Measurements from ENCODE around the gene RIT1. TPM values are rescaled to one million over a fixed set of nuclear protein-coding genes. Genes with fewer than 3 reads are reported as not detected.

Gene RIT1
- total and polyA plus RNA-seq, 2 donors (not counting 3 experiments of a cell fraction or from before 2014, with no cell fraction given), result 46.4 to 65.5 TPM

- H4K20me1 ChIP-seq (replicated peaks; ENCODE audit: control insufficient read depth, extremely low read depth, insufficient read depth, low read length), result no peaks in the 10 kb centered on the region
- no TSS peak for BruUV-seq (replicated peaks)
- dilution Hi-C loops (cut with MboI; ENCODE audit: extremely low pct_ligation_motif_present, low sequenced_read_pairs), result no loop called here
- H3K9me3 ChIP-seq (replicated peaks; ENCODE audit: control insufficient read depth, insufficient read depth, low read length), result no peaks in the 10 kb centered on the region
- ChIA-PET POLR2A (interaction anchor here (1.4 kb wide), 1 partner anchor 16 kb away, joined by 3 read pairs; no protein-coding TSS in a partner anchor), CTCF (interaction anchor here (0.9 to 1.1 kb wide), 3 partner anchors 13 to 80 kb away, joined by 4 to 7 read pairs (median 4); no protein-coding TSS in a partner anchor)
- H3K36me3 ChIP-seq (ENCODE audit: control insufficient read depth in 2 of 2, extremely low read depth in 1 of 2, insufficient read depth in 2 of 2, low read length in 2 of 2), result peaks cover 13 to 20% of the 10 kb centered on the region in 2 experiments
- H2AFZ ChIP-seq (ENCODE audit: low read depth, low read length), result no peak overlapping the region
- DNase-seq (ENCODE audit: low read depth, low spot score) (peak; percentile 52), FAIRE-seq (peak; percentile 79)
- no peaks in the 10 kb centered on the region for H3K27me3 ChIP-seq (ENCODE audit: control insufficient read depth in 2 of 2, insufficient read depth in 2 of 2, low read length in 2 of 2)
- peak overlapping the region in 2 of 3 experiments; percentile 67 to 85 for H3K4me3 ChIP-seq (replicated peaks in 1 of 3; ENCODE audit: insufficient read depth in 1 of 3, low read depth in 1 of 3, low read length in 3 of 3)
- H3K79me2 ChIP-seq (ENCODE audit: control insufficient read depth, insufficient read depth, low read length), result peaks cover 20% of the 10 kb centered on the region
- peak overlapping the region; percentile 93 for H3K4me2 ChIP-seq (ENCODE audit: insufficient read depth, low read length)
- H3K4me1 ChIP-seq (ENCODE audit: control insufficient read depth, extremely low read depth, insufficient read depth, low read length), result peaks cover 13% of the 10 kb centered on the region
- H3K9ac ChIP-seq (replicated peaks; ENCODE audit: extremely low read depth, insufficient read depth, low read length), result peak overlapping the region; percentile 74
- TF ChIP-seq FOS (IDR thresholded peaks at IDR 0.05; ENCODE audit: borderline replicate concordance, insufficient read depth, low read length), result peak; percentile 25
- peak; percentile 36 for TF ChIP-seq POLR2A (IDR thresholded peaks at IDR 0.05; ENCODE audit: low read depth, low read length)
- no peak for TF ChIP-seq EZH2 (IDR thresholded peaks at IDR 0.05; ENCODE audit: borderline replicate concordance, low read depth, low read length, severe bottlenecking)
- peak overlapping the region; percentile 69 for H3K27ac ChIP-seq (ENCODE audit: insufficient read depth, low read depth, low read length)
- intact Hi-C loops (cut with micrococcal nuclease), result loop anchor here (1.0 kb wide), 1 partner anchor 51 kb away; the partner anchor contains the start of gene SYT11
- H3K9me1 ChIP-seq (replicated peaks; ENCODE audit: control insufficient read depth, extremely low read depth, insufficient read depth, low read length), result no peaks in the 10 kb centered on the region
Observed at GRCh38 chr1:155909894-155910293, 1.3 kb downstream of the RIT1 start.

- Histone ChIP-seq H3K9me3 (replicated peaks; ENCODE audit: control insufficient read depth, insufficient read depth, low read length) (no peaks in the 10 kb centered on the region), H3K4me2 (ENCODE audit: insufficient read depth, low read length) (no peak overlapping the region), H3K9me1 (replicated peaks; ENCODE audit: control insufficient read depth, extremely low read depth, insufficient read depth, low read length) (no peaks in the 10 kb centered on the region), H3K79me2 (ENCODE audit: control insufficient read depth, insufficient read depth, low read length) (peaks cover 11% of the 10 kb centered on the region), H3K36me3 (ENCODE audit: control insufficient read depth in 2 of 2, extremely low read depth in 1 of 2, insufficient read depth in 2 of 2, low read length in 2 of 2) (peaks cover 29 to 34% of the 10 kb centered on the region in 2 experiments), H3K9ac (replicated peaks; ENCODE audit: extremely low read depth, insufficient read depth, low read length) (no peak overlapping the region), H2AFZ (ENCODE audit: low read depth, low read length) (no peak overlapping the region), H3K27me3 (ENCODE audit: control insufficient read depth in 2 of 2, insufficient read depth in 2 of 2, low read length in 2 of 2) (no peaks in the 10 kb centered on the region), H3K4me1 (ENCODE audit: control insufficient read depth, extremely low read depth, insufficient read depth, low read length) (peaks cover under 1% of the 10 kb centered on the region), H4K20me1 (replicated peaks; ENCODE audit: control insufficient read depth, extremely low read depth, insufficient read depth, low read length) (no peaks in the 10 kb centered on the region), H3K4me3 (replicated peaks in 1 of 3; ENCODE audit: insufficient read depth in 1 of 3, low read depth in 1 of 3, low read length in 3 of 3) (no peak overlapping the region), H3K27ac (ENCODE audit: insufficient read depth, low read depth, low read length) (no peak overlapping the region)
- no peak for DNase-seq (ENCODE audit: low read depth, low spot score)
- ChIA-PET CTCF (interaction anchor here (1.2 kb wide), 1 partner anchor 85 kb away, joined by 4 read pairs; no protein-coding TSS in a partner anchor), POLR2A (no interaction called here)
- no TSS peak for BruUV-seq (replicated peaks)
- dilution Hi-C loops (cut with MboI; ENCODE audit: extremely low pct_ligation_motif_present, low sequenced_read_pairs) (no loop called here), intact Hi-C loops (cut with micrococcal nuclease) (no loop called here)
- TF ChIP-seq FOS (IDR thresholded peaks at IDR 0.05; ENCODE audit: borderline replicate concordance, insufficient read depth, low read length) (no peak), MAX (IDR thresholded peaks at IDR 0.05; ENCODE audit: insufficient read depth, insufficient read length) (no peak), CTCF (IDR thresholded peaks at IDR 0.05; ENCODE audit: extremely low read depth in 1 of 2, insufficient read depth in 1 of 2, low read depth in 1 of 2, low read length in 2 of 2) (no peak), POLR2A (IDR thresholded peaks at IDR 0.05; ENCODE audit: low read depth, low read length) (no peak), JUN (IDR thresholded peaks at IDR 0.05; ENCODE audit: borderline replicate concordance, insufficient read depth, insufficient read length, low read depth) (no peak), MYC (IDR thresholded peaks at IDR 0.05; ENCODE audit: low read depth, low read length) (no peak), EZH2 (IDR thresholded peaks at IDR 0.05; ENCODE audit: borderline replicate concordance, low read depth, low read length, severe bottlenecking) (no peak), POLR2AphosphoS5 (IDR thresholded peaks at IDR 0.05; ENCODE audit: insufficient read depth, low read depth, low read length) (no peak), GATA2 (IDR thresholded peaks at IDR 0.05; ENCODE audit: insufficient read depth, insufficient read length, low read depth, low read length) (no peak)
- FAIRE-seq, result no peak
Observed at GRCh38 chr1:155904261-155904660, 6.9 kb downstream of the RIT1 start.
